HepG2 (cell line): Measurements from ENCODE around the gene SZRD1. TPM values are rescaled to one million over a fixed set of nuclear protein-coding genes. Genes with fewer than 3 reads are reported as not detected.

Experiments used
- AHR ChIP-seq: IDR thresholded peaks from 2 replicates; pipeline ENCODE4 v1.6.1; 2018; ENCODE audit warnings: missing genetic modification reagents, missing compliant biosample characterization
- HDAC2 ChIP-seq: sonication (generic); formaldehyde crosslinking; IDR thresholded peaks from 2 replicates; pipeline ENCODE4 v1.4.0; 2020; ENCODE audit warnings: missing genetic modification reagents
- MAZ ChIP-seq, 2 experiments: sonication (generic) in 1 of 2; formaldehyde crosslinking in 1 of 2; IDR thresholded peaks; 2 replicates each; pipeline versions ENCODE4 v1.5.0 to v1.6.1; 2012 to 2020; ENCODE audit warnings: low read depth in 2 of 2, mild to moderate bottlenecking in 2 of 2, borderline replicate concordance in 1 of 2, improper control_type of control experiment in 1 of 2, low read length in 1 of 2, missing genetic modification reagents in 1 of 2, moderate library complexity in 1 of 2
- MED13 ChIP-seq: sonication (generic); formaldehyde crosslinking; IDR thresholded peaks from 2 replicates; pipeline ENCODE4 v1.5.0; 2020; ENCODE audit warnings: missing genetic modification reagents
- MYPOP ChIP-seq: sonication (generic); formaldehyde crosslinking; IDR thresholded peaks from 2 replicates; pipeline ENCODE4 v1.8.1; 2023; ENCODE audit warnings: mild to moderate bottlenecking, moderate library complexity, missing genetic modification reagents
- NR2F2 ChIP-seq: IDR thresholded peaks from 2 replicates; pipeline ENCODE4 v1.6.1; 2012; ENCODE audit warnings: low read depth, inconsistent platforms, borderline replicate concordance
- NR2F6 ChIP-seq, 2 experiments: IDR thresholded peaks; 2 replicates each; pipeline ENCODE4 v1.6.1; 2016; ENCODE audit warnings: antibody characterized with exemption in 1 of 2, mild to moderate bottlenecking in 1 of 2
- RARA ChIP-seq: IDR thresholded peaks from 2 replicates; pipeline ENCODE4 v1.6.1; 2016; ENCODE audit warnings: missing genetic modification reagents, missing compliant biosample characterization
- SAP130 ChIP-seq: IDR thresholded peaks from 2 replicates; pipeline ENCODE4 v1.6.1; 2016; ENCODE audit warnings: low read depth
- SUZ12 ChIP-seq: fragments of 150-350 bp; IDR thresholded peaks from 2 replicates; pipeline ENCODE4 v1.6.1; 2014; ENCODE audit warnings: low read depth, low read length
- ZFP37 ChIP-seq: sonication (generic); formaldehyde crosslinking; IDR thresholded peaks from 2 replicates; pipeline ENCODE4 v1.4.0; 2020; ENCODE audit warnings: missing genetic modification reagents, borderline replicate concordance
- ZFY ChIP-seq: sonication (generic); formaldehyde crosslinking; IDR thresholded peaks from 2 replicates; pipeline ENCODE4 v1.4.0; 2020; ENCODE audit warnings: missing genetic modification reagents
- ZNF3 ChIP-seq: IDR thresholded peaks from 2 replicates; pipeline ENCODE4 v1.7.0; 2017; ENCODE audit warnings: inconsistent platforms
- ZNF572 ChIP-seq: sonication (generic); formaldehyde crosslinking; IDR thresholded peaks from 2 replicates; pipeline ENCODE4 v1.5.1; 2020; ENCODE audit warnings: mild to moderate bottlenecking, missing genetic modification reagents
- ZNF619 ChIP-seq: sonication (generic); formaldehyde crosslinking; IDR thresholded peaks from 2 replicates; pipeline ENCODE4 v1.4.0; 2020; ENCODE audit warnings: mild to moderate bottlenecking, missing genetic modification reagents
- polyA plus RNA-seq, 8 experiments: library from polyadenylated mRNA; depleted of rRNA in 3 of 8; stranded (reverse) in 7 of 8; unstranded in 1 of 8; fragments of >200 nt; fragmentation: Illumina TruSeq in 4 of 8; extraction: Trizol in 4 of 8; gene quantifications; 2 replicates each; pipeline versions ENCODE4 v1.2.1 to v1.2.3, GENCODE V29; 2011 to 2016; ENCODE audit warnings: low read depth in 4 of 8, missing spikeins in 1 of 8, mixed read lengths in 1 of 8; ENCODE audit not compliant: insufficient read depth in 1 of 8
- total RNA-seq, 5 experiments: library from RNA; depleted of rRNA; stranded (reverse); fragments of >200 nt; fragmentation: Illumina TruSeq; extraction: Trizol; gene quantifications; 2 replicates each; pipeline ENCODE4 v1.2.3, GENCODE V29; 2016; ENCODE audit warnings: low read depth in 1 of 5
- TF ChIP-seq, protein P1 (sequence below): sonication (generic); formaldehyde crosslinking; conservative IDR thresholded peaks from 2 replicates; pipeline ENCODE4 v1.4.0; 2020; ENCODE audit warnings: missing genetic modification reagents
- TF ChIP-seq, protein P2 (sequence below): sonication (generic); formaldehyde crosslinking; IDR thresholded peaks from 2 replicates; pipeline ENCODE4 v1.4.0; 2020; ENCODE audit warnings: missing genetic modification reagents, low read depth, mild to moderate bottlenecking, borderline replicate concordance
- TF ChIP-seq, protein P3 (sequence below): sonication (generic); formaldehyde crosslinking; IDR thresholded peaks from 2 replicates; pipeline ENCODE4 v1.8.1; 2023; ENCODE audit warnings: mild to moderate bottlenecking, missing genetic modification reagents
- TF ChIP-seq, protein P4 (sequence below): sonication (generic); formaldehyde crosslinking; IDR thresholded peaks from 2 replicates; pipeline ENCODE4 v1.4.0; 2020; ENCODE audit warnings: mild to moderate bottlenecking, missing genetic modification reagents, borderline replicate concordance

SZRD1 gene
- total and polyA plus RNA-seq, 2 of the 13 experiments (the other 11 are each of a cell fraction or from before 2014, with no cell fraction given), result 28.5 to 41.4 TPM

DNA sequence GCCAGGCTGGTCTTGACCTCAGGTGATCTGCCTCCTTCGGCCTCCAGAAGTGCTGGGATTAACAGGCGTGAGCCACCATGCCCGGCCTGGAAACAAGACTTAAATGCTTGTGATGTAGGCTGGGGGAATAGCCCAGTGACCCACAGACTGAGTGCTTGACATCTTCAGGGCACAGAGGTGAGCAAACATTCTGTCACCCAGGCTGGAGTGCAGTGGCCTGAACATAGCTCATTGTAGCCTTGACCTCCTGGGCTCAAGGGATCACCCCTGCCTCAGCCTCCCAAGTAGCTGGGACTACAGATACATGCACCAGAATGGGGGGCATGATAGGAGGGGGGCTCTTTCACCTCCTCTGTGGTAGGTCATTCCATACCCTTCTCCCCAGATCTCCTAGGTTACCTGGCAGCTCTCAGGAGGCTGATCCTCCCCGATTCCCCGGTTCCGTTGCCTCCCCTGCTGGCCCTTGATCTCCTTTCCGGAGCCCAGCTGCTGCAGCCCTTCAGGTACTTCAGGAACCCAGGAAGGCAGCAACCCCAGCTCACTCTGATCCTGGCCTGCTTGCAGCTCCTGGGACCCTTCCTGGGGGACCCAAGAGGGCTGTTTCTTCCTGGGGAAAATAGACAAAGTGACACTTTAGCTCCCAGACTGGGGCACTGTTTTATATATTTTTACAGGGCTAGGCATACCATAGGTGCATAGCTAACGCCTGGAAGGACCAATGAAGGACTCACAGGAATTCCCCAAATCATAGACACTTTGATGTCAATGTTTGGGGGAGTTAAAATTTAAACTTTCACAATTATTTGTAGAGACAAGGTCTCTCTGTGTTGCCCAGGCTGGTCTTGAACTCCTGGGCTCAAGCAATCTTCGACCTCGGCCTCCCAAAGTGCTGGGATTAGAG, 58.3 kb downstream of the SZRD1 start (continued):
- TF ChIP-seq, protein P1, sequence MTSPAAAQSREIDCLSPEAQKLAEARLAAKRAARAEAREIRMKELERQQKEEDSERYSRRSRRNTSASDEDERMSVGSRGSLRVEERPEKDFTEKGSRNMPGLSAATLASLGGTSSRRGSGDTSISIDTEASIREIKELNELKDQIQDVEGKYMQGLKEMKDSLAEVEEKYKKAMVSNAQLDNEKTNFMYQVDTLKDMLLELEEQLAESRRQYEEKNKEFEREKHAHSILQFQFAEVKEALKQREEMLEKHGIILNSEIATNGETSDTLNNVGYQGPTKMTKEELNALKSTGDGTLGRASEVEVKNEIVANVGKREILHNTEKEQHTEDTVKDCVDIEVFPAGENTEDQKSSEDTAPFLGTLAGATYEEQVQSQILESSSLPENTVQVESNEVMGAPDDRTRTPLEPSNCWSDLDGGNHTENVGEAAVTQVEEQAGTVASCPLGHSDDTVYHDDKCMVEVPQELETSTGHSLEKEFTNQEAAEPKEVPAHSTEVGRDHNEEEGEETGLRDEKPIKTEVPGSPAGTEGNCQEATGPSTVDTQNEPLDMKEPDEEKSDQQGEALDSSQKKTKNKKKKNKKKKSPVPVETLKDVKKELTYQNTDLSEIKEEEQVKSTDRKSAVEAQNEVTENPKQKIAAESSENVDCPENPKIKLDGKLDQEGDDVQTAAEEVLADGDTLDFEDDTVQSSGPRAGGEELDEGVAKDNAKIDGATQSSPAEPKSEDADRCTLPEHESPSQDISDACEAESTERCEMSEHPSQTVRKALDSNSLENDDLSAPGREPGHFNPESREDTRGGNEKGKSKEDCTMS, result no peak
- TF ChIP-seq, protein P2, sequence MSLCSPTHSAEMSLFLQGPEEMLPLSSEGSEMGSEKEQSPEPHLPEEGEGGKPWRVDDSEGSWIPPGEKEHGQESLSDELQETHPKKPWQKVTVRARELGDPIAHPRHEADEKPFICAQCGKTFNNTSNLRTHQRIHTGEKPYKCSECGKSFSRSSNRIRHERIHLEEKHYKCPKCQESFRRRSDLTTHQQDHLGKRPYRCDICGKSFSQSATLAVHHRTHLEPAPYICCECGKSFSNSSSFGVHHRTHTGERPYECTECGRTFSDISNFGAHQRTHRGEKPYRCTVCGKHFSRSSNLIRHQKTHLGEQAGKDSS (CRISPR knock-in tag), result no peak
- TF ChIP-seq NR2F6 (IDR thresholded peaks at IDR 0.05) (peak; percentile 77), NR2F6 (CRISPR knock-in tag; IDR thresholded peaks at IDR 0.05) (peak; percentile 90), ZFP37 (CRISPR knock-in tag) (no peak), ZNF619 (CRISPR knock-in tag) (0 out of 2 replicates have a peak, but pooled peaks have one; percentile 41), SUZ12 (no peak), HDAC2 (peak; percentile 38; the same call in 1 of the 2 replicates), MYPOP (CRISPR knock-in tag) (no peak), AHR (CRISPR knock-in tag) (no peak), ZFY (CRISPR knock-in tag) (0 out of 2 replicates have a peak, but pooled peaks have one; percentile 14), ZNF3 (CRISPR knock-in tag) (no peak), SAP130 (CRISPR knock-in tag) (peak; percentile 55; the same call in 1 of the 2 replicates), NR2F2 (peak; percentile 41; the same call in 1 of the 2 replicates), RARA (CRISPR knock-in tag) (peak; percentile 75), MAZ (IDR thresholded peaks at IDR 0.05; ENCODE audit: borderline replicate concordance, low read depth, low read length) (no peak), MAZ (CRISPR knock-in tag; IDR thresholded peaks at IDR 0.05; ENCODE audit: low read depth) (no peak), ZNF572 (CRISPR knock-in tag) (no peak), MED13 (CRISPR knock-in tag) (no peak)
- TF ChIP-seq, protein P3, sequence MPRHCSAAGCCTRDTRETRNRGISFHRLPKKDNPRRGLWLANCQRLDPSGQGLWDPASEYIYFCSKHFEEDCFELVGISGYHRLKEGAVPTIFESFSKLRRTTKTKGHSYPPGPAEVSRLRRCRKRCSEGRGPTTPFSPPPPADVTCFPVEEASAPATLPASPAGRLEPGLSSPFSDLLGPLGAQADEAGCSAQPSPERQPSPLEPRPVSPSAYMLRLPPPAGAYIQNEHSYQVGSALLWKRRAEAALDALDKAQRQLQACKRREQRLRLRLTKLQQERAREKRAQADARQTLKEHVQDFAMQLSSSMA (CRISPR knock-in tag), result no peak
- TF ChIP-seq, protein P4, sequence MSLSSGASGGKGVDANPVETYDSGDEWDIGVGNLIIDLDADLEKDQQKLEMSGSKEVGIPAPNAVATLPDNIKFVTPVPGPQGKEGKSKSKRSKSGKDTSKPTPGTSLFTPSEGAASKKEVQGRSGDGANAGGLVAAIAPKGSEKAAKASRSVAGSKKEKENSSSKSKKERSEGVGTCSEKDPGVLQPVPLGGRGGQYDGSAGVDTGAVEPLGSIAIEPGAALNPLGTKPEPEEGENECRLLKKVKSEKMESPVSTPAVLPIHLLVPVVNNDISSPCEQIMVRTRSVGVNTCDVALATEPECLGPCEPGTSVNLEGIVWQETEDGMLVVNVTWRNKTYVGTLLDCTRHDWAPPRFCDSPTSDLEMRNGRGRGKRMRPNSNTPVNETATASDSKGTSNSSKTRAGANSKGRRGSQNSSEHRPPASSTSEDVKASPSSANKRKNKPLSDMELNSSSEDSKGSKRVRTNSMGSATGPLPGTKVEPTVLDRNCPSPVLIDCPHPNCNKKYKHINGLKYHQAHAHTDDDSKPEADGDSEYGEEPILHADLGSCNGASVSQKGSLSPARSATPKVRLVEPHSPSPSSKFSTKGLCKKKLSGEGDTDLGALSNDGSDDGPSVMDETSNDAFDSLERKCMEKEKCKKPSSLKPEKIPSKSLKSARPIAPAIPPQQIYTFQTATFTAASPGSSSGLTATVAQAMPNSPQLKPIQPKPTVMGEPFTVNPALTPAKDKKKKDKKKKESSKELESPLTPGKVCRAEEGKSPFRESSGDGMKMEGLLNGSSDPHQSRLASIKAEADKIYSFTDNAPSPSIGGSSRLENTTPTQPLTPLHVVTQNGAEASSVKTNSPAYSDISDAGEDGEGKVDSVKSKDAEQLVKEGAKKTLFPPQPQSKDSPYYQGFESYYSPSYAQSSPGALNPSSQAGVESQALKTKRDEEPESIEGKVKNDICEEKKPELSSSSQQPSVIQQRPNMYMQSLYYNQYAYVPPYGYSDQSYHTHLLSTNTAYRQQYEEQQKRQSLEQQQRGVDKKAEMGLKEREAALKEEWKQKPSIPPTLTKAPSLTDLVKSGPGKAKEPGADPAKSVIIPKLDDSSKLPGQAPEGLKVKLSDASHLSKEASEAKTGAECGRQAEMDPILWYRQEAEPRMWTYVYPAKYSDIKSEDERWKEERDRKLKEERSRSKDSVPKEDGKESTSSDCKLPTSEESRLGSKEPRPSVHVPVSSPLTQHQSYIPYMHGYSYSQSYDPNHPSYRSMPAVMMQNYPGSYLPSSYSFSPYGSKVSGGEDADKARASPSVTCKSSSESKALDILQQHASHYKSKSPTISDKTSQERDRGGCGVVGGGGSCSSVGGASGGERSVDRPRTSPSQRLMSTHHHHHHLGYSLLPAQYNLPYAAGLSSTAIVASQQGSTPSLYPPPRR (CRISPR knock-in tag), result no peak
